GM21723 (cell line): ENCODE results near the gene PARPBP.
"Not testable (repeated sequence)": the region's sequence is repeated elsewhere in the genome, so short reads cannot be mapped to it uniquely, and the experiment has no call there.

Experiments
- ATAC-seq: cut with Tn5 transposase; IDR thresholded peaks from one replicate; pipeline ENCODE4 v1.9.1; 2021; ENCODE audit warnings: mild to moderate bottlenecking, moderate library complexity; ENCODE audit not compliant: unreplicated experiment

The PARPBP gene

GRCh38 chr12:102119674-102120563 is at the start of gene PARPBP, which contains the start of gene NUP37:
TSS of gene PARPBP (plus strand) at chr12:102120183. CDS start at chr12:102123889, 3,706 bp downstream.
TSS of gene NUP37 (minus strand) at chr12:102120114. CDS start at chr12:102118518, 1,596 bp downstream.
- ATAC-seq = peak; percentile 96

GRCh38 chr12:102072092-102072491 is 47.9 kb upstream of the PARPBP start:
- not testable (repeated sequence) for ATAC-seq

GRCh38 chr12:102080842-102081241 is 39.1 kb upstream of the PARPBP start:
- no peak for ATAC-seq

GRCh38 chr12:102089228-102089835 is 30.7 kb upstream of the PARPBP start:
- not testable (repeated sequence) for ATAC-seq

- no peak for ATAC-seq
Observed at GRCh38 chr12:102093319-102093718, 26.7 kb upstream of the PARPBP start.

GRCh38 chr12:102095677-102096263 is 24.2 kb upstream of the PARPBP start:
- peak; percentile 76 for ATAC-seq

GRCh38 chr12:102096855-102097254 is 23.1 kb upstream of the PARPBP start:
- ATAC-seq = no peak

GRCh38 chr12:102106905-102107304 is 13.1 kb upstream of the PARPBP start:
- no peak for ATAC-seq

- ATAC-seq = no peak
Observed at GRCh38 chr12:102107970-102108369, 12.0 kb upstream of the PARPBP start.

GRCh38 chr12:102110782-102111181 is 9.2 kb upstream of the PARPBP start:
- no peak for ATAC-seq

GRCh38 chr12:102114212-102114611 is 5.8 kb upstream of the PARPBP start:
- ATAC-seq = no peak

- ATAC-seq = no peak
Observed at GRCh38 chr12:102116392-102116791, 3.6 kb upstream of the PARPBP start.

GRCh38 chr12:102118874-102119273 is 1.1 kb upstream of the PARPBP start:
- no peak for ATAC-seq

GRCh38 chr12:102120564-102120873 is 536 bp downstream of the PARPBP start:
- peak; percentile 1 for ATAC-seq

- ATAC-seq = peak; percentile 2
Observed at GRCh38 chr12:102120886-102121285, 903 bp downstream of the PARPBP start.

GRCh38 chr12:102121328-102121727 is 1.3 kb downstream of the PARPBP start:
- ATAC-seq = not testable (repeated sequence)

GRCh38 chr12:102130720-102131119 is 10.7 kb downstream of the PARPBP start:
- not testable (repeated sequence) for ATAC-seq

GRCh38 chr12:102131442-102131841 is 11.5 kb downstream of the PARPBP start:
- not testable (repeated sequence) for ATAC-seq

GRCh38 chr12:102137619-102138018 is 17.6 kb downstream of the PARPBP start:
- ATAC-seq = not testable (repeated sequence)

GRCh38 chr12:102142866-102143373 is 22.9 kb downstream of the PARPBP start:
- ATAC-seq = not testable (repeated sequence)

- no peak for ATAC-seq
Observed at GRCh38 chr12:102144221-102144620, 24.2 kb downstream of the PARPBP start.
